HG03460 (cell line): ENCODE measurements around the gene MST1.

ENCODE experiments used
- ATAC-seq: cut with Tn5 transposase; IDR thresholded peaks from one replicate; pipeline ENCODE4 v1.9.1; 2021; ENCODE audit not compliant: unreplicated experiment

Gene MST1

DNA sequence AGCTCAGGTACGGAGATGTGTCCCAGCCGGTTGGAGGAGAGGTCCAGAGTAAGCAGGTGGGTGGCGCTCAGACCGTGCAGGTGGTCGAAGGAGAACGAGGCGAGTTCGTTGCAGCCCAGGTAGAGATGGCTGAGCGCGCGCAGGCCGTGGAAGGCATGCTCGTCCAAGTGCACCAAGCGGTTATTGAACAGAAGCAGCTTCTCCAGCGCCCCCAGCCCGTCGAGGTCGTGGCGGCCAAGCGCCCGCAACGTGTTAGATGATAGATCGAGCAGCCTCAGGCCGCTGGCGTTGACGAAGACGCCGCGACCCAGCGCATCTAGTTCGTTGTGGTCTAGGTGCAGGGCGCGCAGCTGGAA lies 29.6 kb upstream of the MST1 start:
- ATAC-seq, result no peak

- ATAC-seq, result no peak
Measured at GRCh38 chr3:49717959-49718857, 28.9 kb upstream of the MST1 start.

- ATAC-seq, result no peak
Measured at GRCh38 chr3:49717211-49717958, 28.1 kb upstream of the MST1 start.

DNA sequence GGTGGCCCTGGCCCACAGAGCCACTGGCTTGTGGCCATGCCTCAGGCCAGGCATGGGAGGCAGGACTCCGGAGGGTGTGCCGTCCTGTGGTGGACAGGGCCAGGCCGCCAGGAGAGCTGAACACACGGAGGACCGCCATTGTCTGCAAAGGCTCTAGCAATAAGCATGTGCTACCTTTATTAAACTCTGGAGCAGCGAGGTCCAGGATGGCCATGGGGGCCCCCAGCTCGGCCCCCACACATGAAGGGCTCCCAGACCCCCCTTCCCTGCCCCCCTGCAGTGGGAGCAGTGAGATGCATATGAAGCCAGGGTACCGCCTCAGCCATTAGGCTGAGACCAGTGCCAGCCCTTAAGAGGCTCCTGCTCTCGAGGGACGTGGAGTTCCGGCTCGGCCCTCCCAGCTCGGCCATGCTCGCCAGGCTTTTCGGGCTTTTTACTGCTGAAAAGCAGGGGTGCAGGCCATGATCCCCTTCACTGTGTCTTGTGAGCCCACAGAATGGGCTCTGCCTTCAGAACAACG lies 27.5 kb upstream of the MST1 start:
- no peak for ATAC-seq

DNA sequence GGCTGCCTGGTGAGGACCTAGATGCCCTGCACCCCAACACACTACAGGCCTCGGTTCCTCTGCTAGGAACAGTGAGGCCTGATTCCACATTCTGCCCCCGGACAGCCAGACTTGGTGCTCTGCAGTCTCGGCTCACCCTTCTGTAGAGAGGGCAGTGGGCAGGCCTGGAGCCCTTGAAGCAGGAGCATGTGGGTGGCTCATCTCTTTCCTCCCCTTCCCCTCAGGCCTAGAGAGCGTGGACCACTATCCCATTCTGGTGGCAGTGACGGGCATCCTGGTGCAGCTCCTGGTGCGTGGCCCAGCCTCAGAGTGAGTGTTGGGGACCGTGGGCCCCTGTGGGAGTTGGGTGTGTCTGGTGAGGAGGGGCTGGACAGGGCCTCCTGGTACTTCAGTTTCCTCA lies 26.9 kb upstream of the MST1 start:
- no peak for ATAC-seq

GRCh38 chr3:49715611-49716121 lies 26.4 kb upstream of the MST1 start:
- ATAC-seq, result no peak

- no peak for ATAC-seq
Measured at GRCh38 chr3:49714728-49715550, 25.7 kb upstream of the MST1 start.

DNA sequence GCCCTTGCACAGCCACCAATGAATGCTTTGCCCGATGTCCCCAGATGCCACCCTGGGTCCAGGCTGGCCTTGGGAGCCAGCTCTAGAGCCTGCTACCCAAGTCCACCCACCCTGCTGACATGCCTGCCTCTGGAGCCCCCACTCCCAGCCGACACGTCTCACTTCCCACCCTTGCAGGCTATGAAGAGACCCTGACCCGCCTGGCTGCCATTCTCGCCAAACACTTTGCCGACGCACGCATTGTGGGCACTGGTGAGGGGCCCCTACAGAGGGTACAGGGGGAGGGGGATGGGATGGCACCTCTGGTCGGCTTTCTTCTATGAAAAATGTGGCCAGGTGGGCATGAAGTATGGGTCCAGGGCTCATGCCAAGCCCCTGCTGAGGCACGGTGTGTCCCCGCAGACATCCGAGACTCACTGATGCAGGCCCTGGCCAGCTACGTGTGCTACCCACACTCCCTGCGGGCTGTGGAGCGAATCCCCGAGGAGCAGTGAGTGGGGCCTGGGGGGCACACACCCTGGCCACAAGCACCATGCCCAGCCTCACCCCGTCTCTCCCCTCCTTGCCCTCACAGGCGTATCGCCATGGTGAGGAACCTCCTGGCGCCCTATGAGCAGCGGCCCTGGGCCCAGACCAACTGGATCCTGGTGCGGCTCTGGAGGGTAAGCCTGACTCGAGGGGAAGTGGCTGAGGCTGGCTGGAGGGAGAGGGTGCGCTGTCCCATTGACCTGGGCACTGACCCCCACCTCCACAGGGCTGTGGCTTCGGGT lies 24.2 kb upstream of the MST1 start:
- ATAC-seq, result no peak

GRCh38 chr3:49712631-49713317 lies 23.5 kb upstream of the MST1 start:
- ATAC-seq, result no peak

- no peak for ATAC-seq
Measured at GRCh38 chr3:49712166-49712565, 22.9 kb upstream of the MST1 start.

DNA sequence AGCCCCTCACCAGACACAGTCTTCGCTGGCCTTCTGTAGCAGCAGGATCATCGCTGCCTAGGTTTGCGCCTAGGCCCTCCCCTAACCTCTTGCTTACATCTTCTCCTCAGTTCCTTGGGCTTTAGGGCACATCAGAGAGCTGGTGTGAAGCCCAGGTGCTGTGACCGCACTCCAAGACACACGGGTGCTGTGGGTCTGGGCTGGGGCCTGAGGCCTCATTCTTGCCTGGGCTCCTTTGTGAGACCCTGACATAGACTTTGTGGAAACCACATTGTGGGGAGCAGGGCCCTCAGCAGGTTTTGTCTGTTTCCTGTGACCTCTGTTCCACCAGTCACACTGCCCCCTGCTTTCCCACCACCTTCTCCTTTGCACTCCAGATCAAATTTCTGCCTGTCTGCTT lies 22.2 kb upstream of the MST1 start:
- no peak for ATAC-seq

DNA sequence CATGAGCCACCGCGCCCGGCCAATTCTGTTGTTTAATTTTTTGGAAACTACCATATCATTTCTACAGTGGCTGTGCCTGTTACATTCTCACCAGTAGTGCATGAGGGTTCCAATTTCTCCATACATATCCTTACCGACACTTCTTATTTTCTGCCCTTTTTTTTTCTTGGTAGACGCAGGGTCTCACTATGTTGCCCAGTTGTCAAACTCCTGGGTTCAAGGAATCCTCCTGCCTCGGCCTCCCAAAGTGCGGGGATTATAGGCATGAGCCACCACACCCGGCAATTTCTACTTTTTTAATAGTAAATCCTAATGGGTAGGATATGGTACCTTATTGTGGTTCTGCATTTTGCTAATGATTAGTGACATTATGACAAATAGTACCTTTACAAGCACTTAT lies 20.6 kb upstream of the MST1 start:
- ATAC-seq, result no peak

- ATAC-seq, result no peak
Measured at GRCh38 chr3:49707113-49707480, 17.8 kb upstream of the MST1 start.

- no peak for ATAC-seq
Measured at GRCh38 chr3:49706456-49707112, 17.3 kb upstream of the MST1 start.

DNA sequence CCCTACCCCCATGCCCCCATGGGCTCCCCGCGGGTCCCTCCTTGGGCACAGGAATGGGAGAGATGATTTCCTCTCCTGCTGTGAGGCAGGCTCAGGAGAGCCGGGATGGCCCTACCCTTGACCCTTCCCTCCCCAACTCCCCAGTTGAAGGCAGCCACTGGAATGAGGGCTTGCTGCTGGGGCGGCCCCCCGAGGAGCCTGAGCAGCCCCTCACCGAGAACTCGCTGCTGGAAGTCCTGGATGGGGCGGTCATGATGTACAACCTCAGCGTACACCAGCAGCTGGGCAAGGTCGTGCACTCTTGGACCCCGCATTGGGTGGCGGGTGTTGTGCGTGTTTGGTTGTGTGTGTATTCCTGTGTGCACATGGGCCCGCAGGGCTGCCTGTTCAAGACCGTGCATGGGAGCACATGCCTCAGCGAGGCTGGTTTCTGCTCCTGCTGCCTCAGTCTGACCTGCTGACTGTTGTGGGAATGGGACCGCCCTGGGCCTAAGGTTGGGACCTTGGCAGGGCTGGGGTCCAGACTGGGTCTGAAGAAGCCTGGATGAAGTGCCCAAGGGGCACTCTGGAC lies 16.2 kb upstream of the MST1 start:
- ATAC-seq, result no peak

- no peak for ATAC-seq
Measured at GRCh38 chr3:49704629-49705028, 15.4 kb upstream of the MST1 start.

DNA sequence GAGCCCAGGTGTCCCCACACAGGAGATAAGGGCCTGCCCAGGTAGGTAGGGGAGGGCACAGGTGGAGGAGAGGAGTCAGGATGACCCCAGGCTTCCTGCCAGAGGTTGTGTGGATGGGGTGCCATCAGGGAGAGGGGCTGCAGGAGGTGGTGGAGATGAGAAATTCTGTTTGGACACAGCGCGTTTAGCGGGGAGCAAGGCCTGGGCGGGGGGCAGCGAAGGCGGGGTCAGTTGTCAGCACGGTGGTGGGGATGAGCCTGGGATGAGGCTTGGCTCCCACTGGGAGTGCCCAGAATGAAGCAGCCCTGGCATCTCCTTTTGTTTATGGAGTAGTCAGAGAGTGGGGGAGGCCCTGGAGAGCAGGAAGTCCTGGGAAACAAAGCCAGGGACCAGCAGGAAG lies 14.7 kb upstream of the MST1 start:
- ATAC-seq, result no peak

- no peak for ATAC-seq
Measured at GRCh38 chr3:49703443-49703927, 14.2 kb upstream of the MST1 start.

DNA sequence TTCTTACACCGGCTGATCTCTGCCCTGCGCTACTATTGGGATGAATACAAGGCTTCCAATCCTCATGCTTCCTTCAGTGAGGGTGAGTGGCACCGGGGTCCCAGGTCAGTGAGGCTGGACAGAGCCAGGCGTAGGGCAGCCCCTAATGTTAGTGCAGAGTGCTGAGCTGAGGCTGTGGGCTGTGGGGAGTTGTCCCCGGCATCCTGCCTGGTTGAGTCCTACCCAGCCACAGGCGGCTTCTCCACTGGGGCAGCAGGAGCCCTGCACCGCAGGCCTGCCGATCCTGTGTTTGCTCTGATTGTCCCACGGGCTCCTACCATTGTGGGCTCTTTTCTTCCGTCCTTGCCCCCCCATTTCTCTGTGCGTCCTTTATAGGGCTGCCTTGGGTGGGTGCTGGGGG lies 13.4 kb upstream of the MST1 start:
- no peak for ATAC-seq
